ENCODE measurements around the gene SPATA9.
A peak's percentile ranks its signal among the peaks of the same experiment; 100 is the strongest.

The SPATA9 gene

DNA sequence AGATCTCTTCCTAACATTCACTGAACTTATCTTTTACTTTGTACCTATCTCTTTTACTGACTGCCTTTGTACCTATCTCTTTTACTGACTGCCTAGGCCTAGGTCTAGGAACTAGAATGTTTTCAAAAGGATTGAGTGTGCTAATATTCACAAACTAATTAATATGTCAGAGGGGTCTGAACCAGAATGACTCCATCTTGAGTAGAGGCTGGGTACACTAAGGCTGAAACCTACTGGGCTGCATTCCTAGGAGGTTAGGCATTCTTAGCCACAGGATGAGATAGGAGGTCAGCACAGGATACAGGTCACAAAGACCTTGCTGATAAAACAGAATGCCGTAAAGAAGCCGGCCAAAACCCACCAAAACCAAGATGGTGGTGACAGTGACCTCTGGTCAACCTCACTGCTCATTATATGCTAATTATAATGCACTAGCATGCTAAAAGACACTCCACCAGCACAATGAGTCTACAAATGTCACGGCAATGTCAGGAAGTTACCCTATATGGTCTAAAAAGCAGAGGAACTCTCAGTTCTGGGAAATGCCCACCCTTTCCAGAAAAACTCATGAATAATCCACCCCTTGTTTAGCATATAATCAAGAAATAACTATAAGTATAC lies 45.8 kb upstream of the SPATA9 start:
- DNase-seq (ENCODE audit: low read depth) = no peak
- no peak for TF ChIP-seq CTCF (conservative IDR thresholded peaks at IDR 0.05; ENCODE audit: control insufficient read depth, insufficient read depth, low read depth, low read length)
- H3K4me3 ChIP-seq (ENCODE audit: control insufficient read depth, low read depth, low read length) = no peak overlapping the region

- no peak for TF ChIP-seq CTCF (conservative IDR thresholded peaks at IDR 0.05; ENCODE audit: control insufficient read depth, insufficient read depth, low read depth, low read length)
- H3K4me3 ChIP-seq (ENCODE audit: control insufficient read depth, low read depth, low read length) = no peak overlapping the region
- DNase-seq (ENCODE audit: low read depth) = peak; percentile 57
Observed at GRCh38 chr5:95727764-95728191, 45.0 kb upstream of the SPATA9 start.

DNA sequence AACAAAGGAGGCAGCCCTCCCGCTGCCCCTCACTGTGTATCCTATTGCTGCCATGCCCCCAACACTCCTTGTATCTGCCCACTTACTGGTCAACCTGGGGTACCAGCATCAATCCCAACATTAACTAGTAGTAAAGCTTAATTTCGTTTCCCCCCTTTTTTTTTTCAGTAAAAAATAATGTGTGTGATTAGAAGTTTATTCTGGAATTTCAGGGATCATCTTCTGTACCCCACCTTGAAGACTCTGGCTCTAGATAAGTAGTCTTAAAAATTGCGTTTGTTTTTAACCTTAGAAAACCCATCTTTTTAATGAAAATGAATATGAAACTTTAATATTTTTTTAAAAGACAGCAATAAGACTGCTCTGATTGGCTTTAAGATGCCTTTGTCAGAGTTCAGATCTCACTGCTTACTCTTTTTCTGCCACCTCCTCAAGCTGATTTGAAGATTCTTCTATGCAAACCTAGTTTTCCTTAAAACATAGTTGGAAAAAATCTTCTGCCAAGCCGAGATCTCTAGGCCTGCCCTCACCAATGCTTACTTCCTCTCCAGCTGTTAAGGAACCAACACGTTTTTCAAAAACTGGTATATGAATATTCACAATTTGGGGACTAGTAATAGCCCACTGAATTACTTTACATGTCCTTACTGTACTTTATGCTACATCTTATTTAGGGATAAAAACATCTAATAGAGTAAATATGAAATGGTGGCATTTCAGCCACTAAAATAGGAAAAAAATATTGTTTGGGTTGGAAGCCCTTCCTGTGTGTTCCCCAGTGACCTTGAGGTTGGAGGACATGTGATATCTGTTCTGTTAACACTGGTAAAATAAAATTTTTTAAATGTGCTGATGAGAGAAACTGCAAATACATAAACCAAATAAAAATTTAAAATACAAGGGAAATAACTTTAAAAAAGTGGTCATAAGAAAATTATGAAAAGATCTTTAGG lies 44.3 kb upstream of the SPATA9 start:
- H3K4me3 ChIP-seq (ENCODE audit: control insufficient read depth, low read depth, low read length) = no peak overlapping the region
- DNase-seq (ENCODE audit: low read depth) = no peak
- TF ChIP-seq CTCF (conservative IDR thresholded peaks at IDR 0.05; ENCODE audit: control insufficient read depth, insufficient read depth, low read depth, low read length) = no peak

- DNase-seq (ENCODE audit: low read depth) = no peak
- no peak for TF ChIP-seq CTCF (conservative IDR thresholded peaks at IDR 0.05; ENCODE audit: control insufficient read depth, insufficient read depth, low read depth, low read length)
- no peak overlapping the region for H3K4me3 ChIP-seq (ENCODE audit: control insufficient read depth, low read depth, low read length)
Observed at GRCh38 chr5:95725937-95726810, 43.4 kb upstream of the SPATA9 start.

DNA sequence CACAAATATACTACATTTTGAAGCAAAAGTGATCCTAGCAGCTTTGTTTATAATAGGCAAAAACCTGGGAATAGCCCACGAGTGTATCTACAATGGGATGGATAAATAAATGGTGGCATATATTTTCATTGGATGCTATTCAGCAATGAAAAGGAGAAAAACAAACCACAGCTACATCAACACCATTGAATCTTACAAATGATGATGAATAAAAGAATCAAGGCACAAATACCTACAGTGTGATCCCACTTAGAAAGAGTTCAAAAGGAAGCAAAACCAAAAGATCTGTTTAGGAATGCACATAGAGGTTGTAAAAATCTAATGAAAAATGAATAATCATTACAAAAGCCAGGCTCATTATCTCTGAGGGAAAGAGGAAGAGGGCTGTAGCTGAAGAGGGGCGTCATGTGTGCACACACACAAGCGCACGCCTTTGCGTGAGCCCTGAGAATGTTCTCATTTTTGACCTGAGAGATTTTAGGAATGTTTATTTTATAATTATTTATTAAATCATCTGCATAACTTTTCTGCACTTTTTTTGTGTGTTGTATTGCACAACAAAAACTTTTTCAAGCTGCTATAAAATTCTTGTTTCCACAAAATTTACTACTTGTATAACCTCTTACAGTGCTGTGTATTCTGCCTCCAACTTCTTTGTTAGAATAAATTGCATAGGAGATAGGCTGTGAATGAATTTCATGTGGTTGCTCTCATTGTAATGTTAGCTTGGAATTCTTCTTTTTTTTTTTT lies 42.5 kb upstream of the SPATA9 start:
- no peak for DNase-seq (ENCODE audit: low read depth)
- no peak overlapping the region for H3K4me3 ChIP-seq (ENCODE audit: control insufficient read depth, low read depth, low read length)
- TF ChIP-seq CTCF (conservative IDR thresholded peaks at IDR 0.05; ENCODE audit: control insufficient read depth, insufficient read depth, low read depth, low read length) = no peak

All from fibroblast of mammary gland (primary cell).